Osteoblast (primary cell): Measurements from ENCODE around the gene GPBP1L1. TPM values are rescaled to one million over a fixed set of nuclear protein-coding genes. Genes with fewer than 3 reads are reported as not detected.
A peak's percentile ranks its signal among the peaks of the same experiment; 100 is the strongest.

Experiments used
- DNase-seq: peaks from one replicate; pipeline ENCODE4 v3.0.0; 2011; ENCODE audit warnings: low spot score, mixed read lengths; ENCODE audit not compliant: insufficient read length; ENCODE audit errors: missing footprints
- H2AFZ ChIP-seq: 2 replicates; pipeline ENCODE4 v1.6.0; 2011; ENCODE audit warnings: mild to moderate bottlenecking, low read length
- H3K27ac ChIP-seq: 2 replicates; pipeline ENCODE4 v1.5.1; 2011; ENCODE audit warnings: mild to moderate bottlenecking, low read depth, low read length, moderate library complexity
- H3K27me3 ChIP-seq: 2 replicates; pipeline ENCODE4 v1.6.0; 2012; ENCODE audit warnings: mild to moderate bottlenecking, control low read depth, inconsistent platforms, low read length, moderate library complexity; ENCODE audit not compliant: insufficient read depth
- H3K36me3 ChIP-seq: 2 replicates; pipeline ENCODE4 v1.5.1; 2011; ENCODE audit warnings: mild to moderate bottlenecking, low read length, control low read depth, moderate library complexity; ENCODE audit not compliant: insufficient read depth
- H3K4me1 ChIP-seq: 2 replicates; pipeline ENCODE4 v1.5.1; 2011; ENCODE audit warnings: mild to moderate bottlenecking, low read length, control low read depth, moderate library complexity; ENCODE audit not compliant: insufficient read depth
- H3K4me2 ChIP-seq: 2 replicates; pipeline ENCODE4 v1.6.0; 2011; ENCODE audit warnings: mild to moderate bottlenecking, low read length; ENCODE audit not compliant: insufficient read depth
- H3K4me3 ChIP-seq: fragments of 200-600 bp; sonication (generic); 3 replicates; pipeline ENCODE4 v1.5.1; 2012; ENCODE audit warnings: mild to moderate bottlenecking, low read length, inconsistent platforms; ENCODE audit not compliant: insufficient read depth
- H3K79me2 ChIP-seq: 2 replicates; pipeline ENCODE4 v1.6.0; 2012; ENCODE audit warnings: mild to moderate bottlenecking, low read length, control low read depth, inconsistent platforms; ENCODE audit not compliant: insufficient read depth
- H3K9me3 ChIP-seq: 2 replicates; pipeline ENCODE4 v1.5.1; 2011; ENCODE audit warnings: low read depth, low read length, control low read depth
- H4K20me1 ChIP-seq: 2 replicates; pipeline ENCODE4 v1.6.0; 2012; ENCODE audit warnings: mild to moderate bottlenecking, low read length, control low read depth; ENCODE audit not compliant: insufficient read depth
- CTCF ChIP-seq: IDR thresholded peaks from 2 replicates; pipeline ENCODE4 v1.5.1; 2011; ENCODE audit warnings: mild to moderate bottlenecking, low read depth, low read length, moderate library complexity; ENCODE audit errors: extremely low read depth
- total RNA-seq: library from RNA; depleted of rRNA; stranded (reverse); fragments of >200 nt; gene quantifications from 2 replicates; pipeline ENCODE4 v1.2.3, GENCODE V29; 2012

GPBP1L1 gene
- total RNA-seq, 1 donor: 97.4 TPM

- no peaks in the 10 kb centered on the region for H3K27me3 ChIP-seq
Observed at GRCh38 chr1:45673956-45674355, 12.4 kb downstream of the GPBP1L1 start.

GRCh38 chr1:45669859-45670655, 16.3 kb downstream of the GPBP1L1 start:
- no peak for TF ChIP-seq CTCF
- Histone ChIP-seq H3K27ac (peak overlapping the region; percentile 19), H3K79me2 (peaks cover 99% of the 10 kb centered on the region), H3K4me2 (no peak overlapping the region), H3K4me3 (no peak overlapping the region), H2AFZ (no peak overlapping the region), H3K9me3 (no peaks in the 10 kb centered on the region), H4K20me1 (peaks cover 71% of the 10 kb centered on the region), H3K4me1 (peaks cover 16% of the 10 kb centered on the region), H3K27me3 (no peaks in the 10 kb centered on the region), H3K36me3 (no peaks in the 10 kb centered on the region)
- peak; percentile 8 for DNase-seq

More at GRCh38 chr1:45673956-45674355, 12.4 kb downstream of the GPBP1L1 start:
- peaks cover 73% of the 10 kb centered on the region for H4K20me1 ChIP-seq
- no peak overlapping the region for H2AFZ ChIP-seq
- H3K4me2 ChIP-seq: no peak overlapping the region
- TF ChIP-seq CTCF: no peak
- no peak overlapping the region for H3K27ac ChIP-seq
- H3K36me3 ChIP-seq: no peaks in the 10 kb centered on the region
- no peak overlapping the region for H3K4me3 ChIP-seq
- peaks cover 96% of the 10 kb centered on the region for H3K79me2 ChIP-seq
- H3K4me1 ChIP-seq: peaks cover 31% of the 10 kb centered on the region
- no peaks in the 10 kb centered on the region for H3K9me3 ChIP-seq
- DNase-seq: peak; percentile 25

- Histone ChIP-seq H3K27me3 (no peaks in the 10 kb centered on the region), H3K79me2 (peaks cover 99% of the 10 kb centered on the region), H3K4me3 (no peak overlapping the region), H3K9me3 (no peaks in the 10 kb centered on the region), H2AFZ (no peak overlapping the region), H3K36me3 (no peaks in the 10 kb centered on the region), H4K20me1 (peaks cover 66% of the 10 kb centered on the region), H3K4me2 (no peak overlapping the region), H3K27ac (peak overlapping the region; percentile 37), H3K4me1 (peaks cover 16% of the 10 kb centered on the region)
- DNase-seq: peak; percentile 72
- no peak for TF ChIP-seq CTCF
Observed at GRCh38 chr1:45669379-45669778, 17.0 kb downstream of the GPBP1L1 start.

GRCh38 chr1:45668526-45668925, 17.8 kb downstream of the GPBP1L1 start:
- Histone ChIP-seq H3K9me3 (no peaks in the 10 kb centered on the region), H3K36me3 (no peaks in the 10 kb centered on the region), H3K27me3 (no peaks in the 10 kb centered on the region), H3K4me3 (no peak overlapping the region), H3K79me2 (peaks cover 98% of the 10 kb centered on the region), H3K27ac (peak overlapping the region; percentile 37), H3K4me2 (no peak overlapping the region), H3K4me1 (peaks cover 16% of the 10 kb centered on the region), H2AFZ (no peak overlapping the region), H4K20me1 (peaks cover 58% of the 10 kb centered on the region)
- no peak for TF ChIP-seq CTCF
- DNase-seq: no peak
